Progenitor cell of endocrine pancreas (in vitro differentiated cells): Measurements from ENCODE around the gene ABCD1. TPM values are rescaled to one million over a fixed set of nuclear protein-coding genes. Genes with fewer than 3 reads are reported as not detected.
"Not testable (repeated sequence)": the region's sequence is repeated elsewhere in the genome, so short reads cannot be mapped to it uniquely, and the experiment has no call there.

Experiments used
- DNase-seq: peaks from one replicate; pipeline ENCODE4 v3.0.0; 2021; ENCODE audit warnings: low spot score; ENCODE audit not compliant: unreplicated experiment
- H3K27ac Mint-ChIP-seq: 2 replicates; pipeline ENCODE4 v1.8.0; 2021; ENCODE audit warnings: mild to moderate bottlenecking, moderate library complexity, mixed read lengths
- H3K27me3 Mint-ChIP-seq: 2 replicates; pipeline ENCODE4 v1.8.0; 2021; ENCODE audit warnings: mixed read lengths
- H3K36me3 Mint-ChIP-seq: 2 replicates; pipeline ENCODE4 v1.8.0; 2022; ENCODE audit warnings: mixed read lengths; ENCODE audit not compliant: insufficient read depth
- H3K4me1 Mint-ChIP-seq: 2 replicates; pipeline ENCODE4 v1.8.0; 2021; ENCODE audit warnings: low read depth, mixed read lengths
- H3K4me3 Mint-ChIP-seq: 2 replicates; pipeline ENCODE4 v1.8.0; 2021; ENCODE audit warnings: low read depth, mild to moderate bottlenecking, moderate library complexity, mixed read lengths
- H3K9me3 Mint-ChIP-seq: 2 replicates; pipeline ENCODE4 v1.8.0; 2021; ENCODE audit warnings: low read depth, mixed read lengths
- CTCF ChIP-seq: fragments of 200-600 bp; sonication (generic); IDR thresholded peaks from one replicate; pipeline ENCODE4 v1.5.0; 2021; ENCODE audit warnings: antibody characterized with exemption, mild to moderate bottlenecking; ENCODE audit not compliant: unreplicated experiment
- total RNA-seq: library from RNA; stranded (reverse); gene quantifications from 2 replicates; pipeline ENCODE4 v1.2.1, GENCODE V29; 2021

The ABCD1 gene
- total RNA-seq, 1 donor from 2014 or later, result 15.2 TPM

- H3K36me3 Mint-ChIP-seq, result peaks cover 1% of the 10 kb centered on the region
- no peak for DNase-seq
- TF ChIP-seq CTCF, result no peak
- H3K27ac Mint-ChIP-seq, result no peak overlapping the region
- H3K27me3 Mint-ChIP-seq, result no peaks in the 10 kb centered on the region
- no peak overlapping the region for H3K4me3 Mint-ChIP-seq
- H3K9me3 Mint-ChIP-seq, result no peaks in the 10 kb centered on the region
- H3K4me1 Mint-ChIP-seq, result no peaks in the 10 kb centered on the region
Observed at GRCh38 chrX:153692611-153693156, 32.0 kb upstream of the ABCD1 start.

- H3K9me3 Mint-ChIP-seq, result no peaks in the 10 kb centered on the region
- no peak overlapping the region for H3K4me3 Mint-ChIP-seq
- DNase-seq, result no peak
- peaks cover 1% of the 10 kb centered on the region for H3K36me3 Mint-ChIP-seq
- H3K27ac Mint-ChIP-seq, result no peak overlapping the region
- no peak for TF ChIP-seq CTCF
- no peaks in the 10 kb centered on the region for H3K27me3 Mint-ChIP-seq
- H3K4me1 Mint-ChIP-seq, result no peaks in the 10 kb centered on the region
Observed at GRCh38 chrX:153693216-153694086, 31.2 kb upstream of the ABCD1 start.

GRCh38 chrX:153694256-153694655, 30.4 kb upstream of the ABCD1 start:
- not testable (repeated sequence) for DNase-seq, H3K27me3 Mint-ChIP-seq, H3K9me3 Mint-ChIP-seq, H3K4me1 Mint-ChIP-seq, H3K4me3 Mint-ChIP-seq, H3K27ac Mint-ChIP-seq, H3K36me3 Mint-ChIP-seq

GRCh38 chrX:153694687-153695270, 29.9 kb upstream of the ABCD1 start:
- Mint-ChIP-seq H3K36me3 (peaks cover 3% of the 10 kb centered on the region), H3K27me3 (no peaks in the 10 kb centered on the region), H3K27ac (no peak overlapping the region), H3K9me3 (no peaks in the 10 kb centered on the region), H3K4me3 (no peak overlapping the region), H3K4me1 (no peaks in the 10 kb centered on the region)
- DNase-seq, result no peak
- no peak for TF ChIP-seq CTCF

GRCh38 chrX:153696100-153696499, 28.6 kb upstream of the ABCD1 start:
- Mint-ChIP-seq H3K9me3 (no peaks in the 10 kb centered on the region), H3K27ac (no peak overlapping the region), H3K4me1 (no peaks in the 10 kb centered on the region), H3K27me3 (no peaks in the 10 kb centered on the region), H3K4me3 (no peak overlapping the region), H3K36me3 (peaks cover 3% of the 10 kb centered on the region)
- DNase-seq, result no peak
- no peak for TF ChIP-seq CTCF

- H3K9me3 Mint-ChIP-seq, H3K27me3 Mint-ChIP-seq, DNase-seq, H3K36me3 Mint-ChIP-seq, H3K27ac Mint-ChIP-seq, H3K4me1 Mint-ChIP-seq, H3K4me3 Mint-ChIP-seq: not testable (repeated sequence)
Observed at GRCh38 chrX:153696538-153696937, 28.1 kb upstream of the ABCD1 start.

- H3K9me3 Mint-ChIP-seq, H3K4me3 Mint-ChIP-seq, H3K27me3 Mint-ChIP-seq, H3K4me1 Mint-ChIP-seq, DNase-seq, H3K36me3 Mint-ChIP-seq: not testable (repeated sequence)
- peak overlapping the region; percentile 65 for H3K27ac Mint-ChIP-seq
Observed at GRCh38 chrX:153696986-153697722, 27.5 kb upstream of the ABCD1 start.
